Activated CD8-positive, alpha-beta T cell treated with anti-CD3 and anti-CD28 coated beads, Interleukin-2, amount 10 ng/mL, durations not matched to agents 7 days and 5 days (primary cell): ENCODE measurements around the gene SLC25A48. TPM values are rescaled to one million over a fixed set of nuclear protein-coding genes. Genes with fewer than 3 reads are reported as not detected.

Experiments
- ATAC-seq: fragments of 150-1000 bp; cut with Tn5 transposase; one replicate; pipeline ENCODE4 v1.10.0; 2021; ENCODE audit warnings: moderate library complexity
- CTCF ChIA-PET: fragments of 350-600 bp; sonication (Branson Sonifier 250); formaldehyde crosslinking; loops from one replicate; lab custom pipeline; 2021; ENCODE audit warnings: antibody characterized with exemption; lab: Charles Lee
- POLR2A ChIA-PET: fragments of 350-600 bp; sonication (Branson Sonifier 250); formaldehyde crosslinking; loops from one replicate; lab custom pipeline; 2021; ENCODE audit warnings: antibody characterized with exemption; lab: Charles Lee
- DNase-seq: peaks from one replicate; pipeline ENCODE4 v3.0.0-alpha.2; 2020
- H3K27ac Mint-ChIP-seq: one replicate; pipeline ENCODE4 v1.8.0; 2021; ENCODE audit warnings: mild to moderate bottlenecking, mixed read lengths
- H3K27me3 Mint-ChIP-seq: one replicate; pipeline ENCODE4 v1.8.0; 2021; ENCODE audit warnings: low read depth, mixed read lengths
- H3K36me3 Mint-ChIP-seq: one replicate; pipeline ENCODE4 v1.8.0; 2021; ENCODE audit warnings: low read depth, mixed read lengths
- H3K4me1 Mint-ChIP-seq: one replicate; pipeline ENCODE4 v1.8.0; 2021; ENCODE audit warnings: low read depth, mixed read lengths
- H3K4me3 Mint-ChIP-seq: one replicate; pipeline ENCODE4 v1.8.0; 2021; ENCODE audit warnings: mild to moderate bottlenecking, mixed read lengths
- H3K9me3 Mint-ChIP-seq: one replicate; pipeline ENCODE4 v1.8.0; 2022; ENCODE audit warnings: mixed read lengths; ENCODE audit not compliant: insufficient read depth
- total RNA-seq, 2 experiments: library from RNA; stranded (reverse); gene quantifications; one replicate each; pipeline ENCODE4 v1.2.3, GENCODE V29; 2021

Gene SLC25A48
- total RNA-seq, 2 experiments from 2014 or later = not detected

DNA sequence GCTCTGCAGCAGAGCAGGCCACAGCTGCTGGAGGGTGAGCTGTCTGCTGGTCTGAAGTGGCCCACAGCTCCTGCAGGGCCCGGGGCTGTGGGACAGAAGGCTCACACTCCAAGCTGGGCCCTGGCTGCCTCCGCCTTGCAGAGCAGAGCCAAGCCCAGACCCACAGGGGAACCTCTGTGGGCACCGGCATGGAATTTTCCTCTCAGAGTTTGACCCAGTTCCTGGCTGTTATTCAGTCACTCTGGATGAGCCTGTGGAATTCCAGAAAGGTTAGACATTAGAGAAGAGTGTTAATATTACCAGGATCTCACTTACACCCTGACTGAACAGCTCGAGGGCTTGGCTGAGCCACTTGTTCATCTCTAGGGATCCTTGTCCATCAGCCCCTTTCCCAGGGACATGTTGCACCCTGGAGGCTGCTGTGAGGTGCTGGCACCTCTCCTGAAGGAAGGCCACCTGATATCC, 43.7 kb downstream of the SLC25A48 start:
- DNase-seq (no peak), ATAC-seq (no peak)
- no peaks in the 10 kb centered on the region for H3K4me1 Mint-ChIP-seq
- no peak overlapping the region for H3K4me3 Mint-ChIP-seq
- H3K27ac Mint-ChIP-seq = no peak overlapping the region
- H3K27me3 Mint-ChIP-seq = peaks cover 4% of the 10 kb centered on the region
- no peaks in the 10 kb centered on the region for H3K36me3 Mint-ChIP-seq
- ChIA-PET CTCF (no interaction called here), POLR2A (no interaction called here)
- H3K9me3 Mint-ChIP-seq = no peaks in the 10 kb centered on the region

DNA sequence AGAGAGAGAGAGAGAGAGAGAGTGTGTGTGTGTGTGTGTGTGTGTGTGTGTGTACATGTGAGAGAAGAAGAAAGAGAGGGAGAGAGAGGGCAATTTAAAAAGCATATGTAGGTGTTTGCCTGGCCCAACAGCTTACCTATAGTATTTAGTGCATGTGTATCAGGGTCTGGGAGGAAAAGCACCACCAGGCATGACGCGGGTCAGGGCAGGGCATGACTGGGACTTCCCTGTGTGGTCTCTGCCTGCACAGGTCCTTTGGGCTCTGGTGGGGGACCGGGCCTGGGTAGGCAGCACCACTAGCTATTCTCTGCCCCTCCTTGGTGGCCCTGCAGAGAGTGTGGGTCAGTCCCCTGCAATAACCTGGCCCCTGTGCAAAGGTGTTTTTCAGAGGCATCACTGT, 45.1 kb downstream of the SLC25A48 start:
- ATAC-seq (no peak), DNase-seq (no peak)
- ChIA-PET CTCF (no interaction called here), POLR2A (no interaction called here)
- Mint-ChIP-seq H3K36me3 (no peaks in the 10 kb centered on the region), H3K9me3 (no peaks in the 10 kb centered on the region), H3K27me3 (peaks cover 4% of the 10 kb centered on the region), H3K4me1 (no peaks in the 10 kb centered on the region), H3K4me3 (no peak overlapping the region), H3K27ac (no peak overlapping the region)

DNA sequence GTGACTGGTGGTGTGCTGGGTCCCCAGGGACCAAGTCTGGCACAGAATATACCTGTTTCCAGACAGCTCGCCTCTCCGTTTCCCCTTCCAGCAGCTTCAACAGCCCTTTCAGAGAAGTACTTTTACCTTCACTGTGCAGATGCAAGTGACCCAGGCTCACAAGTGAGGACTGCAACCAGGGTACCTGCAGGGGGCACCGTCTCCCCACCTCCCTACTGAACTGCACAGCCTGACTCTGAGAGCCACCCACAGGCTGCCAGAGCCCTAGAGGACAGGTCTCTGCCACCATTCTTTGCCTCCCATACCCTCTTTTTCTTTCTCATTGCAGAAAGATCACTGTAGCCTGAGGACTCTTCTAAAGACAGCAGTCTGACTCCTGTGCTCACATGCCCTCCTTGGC, 45.8 kb downstream of the SLC25A48 start:
- ChIA-PET POLR2A (no interaction called here), CTCF (no interaction called here)
- Mint-ChIP-seq H3K36me3 (no peaks in the 10 kb centered on the region), H3K4me1 (no peaks in the 10 kb centered on the region), H3K9me3 (no peaks in the 10 kb centered on the region), H3K27me3 (peaks cover 9% of the 10 kb centered on the region), H3K4me3 (no peak overlapping the region), H3K27ac (no peak overlapping the region)
- ATAC-seq (no peak), DNase-seq (no peak)

DNA sequence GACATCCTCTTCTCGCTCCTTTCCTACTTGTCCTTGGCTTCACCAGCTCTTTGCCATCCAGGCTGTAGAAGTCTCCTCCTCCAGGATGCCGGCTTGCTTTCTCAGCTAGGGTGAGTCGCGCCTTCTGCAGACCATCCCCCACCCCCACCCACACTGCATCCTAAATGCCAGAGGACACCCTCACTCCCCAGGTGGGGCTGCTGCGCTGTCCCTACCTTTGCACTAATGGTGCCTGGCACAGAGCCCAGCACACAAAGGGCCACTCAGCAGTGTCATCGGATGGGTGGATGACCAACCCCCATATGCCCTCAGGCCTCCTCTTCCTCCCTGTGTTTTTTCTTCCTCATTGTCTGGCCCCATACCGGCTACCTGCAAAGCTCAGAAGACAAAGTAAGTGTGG, 46.3 kb downstream of the SLC25A48 start:
- no peaks in the 10 kb centered on the region for H3K9me3 Mint-ChIP-seq
- H3K4me1 Mint-ChIP-seq = no peaks in the 10 kb centered on the region
- no peak overlapping the region for H3K27ac Mint-ChIP-seq
- CTCF ChIA-PET = no interaction called here
- DNase-seq = no peak
- no peak overlapping the region for H3K4me3 Mint-ChIP-seq
- POLR2A ChIA-PET = no interaction called here
- no peaks in the 10 kb centered on the region for H3K36me3 Mint-ChIP-seq
- no peak for ATAC-seq
- H3K27me3 Mint-ChIP-seq = peaks cover 12% of the 10 kb centered on the region

DNA sequence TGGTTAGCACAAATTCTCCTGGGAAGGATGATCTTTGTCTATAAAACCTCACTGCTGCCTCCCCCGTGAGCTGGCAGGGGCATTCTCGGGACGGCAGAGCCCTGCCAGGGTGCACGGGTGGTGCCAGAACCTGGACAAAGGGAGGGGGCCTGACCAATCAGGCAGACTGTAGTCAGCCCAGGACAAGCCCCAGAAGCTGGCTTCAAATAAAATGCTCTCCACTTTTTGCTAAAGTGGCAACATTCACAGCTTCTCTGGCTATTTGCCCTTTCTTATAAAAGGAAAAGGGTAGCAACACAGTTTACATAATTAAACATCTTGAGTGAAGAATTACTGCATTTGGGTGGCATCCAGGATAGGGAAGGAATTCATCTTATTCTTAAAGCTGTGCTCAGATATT, 46.8 kb downstream of the SLC25A48 start:
- Mint-ChIP-seq H3K27ac (no peak overlapping the region), H3K36me3 (no peaks in the 10 kb centered on the region), H3K4me3 (no peak overlapping the region), H3K27me3 (peaks cover 12% of the 10 kb centered on the region), H3K4me1 (no peaks in the 10 kb centered on the region), H3K9me3 (no peaks in the 10 kb centered on the region)
- ChIA-PET CTCF (no interaction called here), POLR2A (no interaction called here)
- no peak for DNase-seq
- no peak for ATAC-seq

DNA sequence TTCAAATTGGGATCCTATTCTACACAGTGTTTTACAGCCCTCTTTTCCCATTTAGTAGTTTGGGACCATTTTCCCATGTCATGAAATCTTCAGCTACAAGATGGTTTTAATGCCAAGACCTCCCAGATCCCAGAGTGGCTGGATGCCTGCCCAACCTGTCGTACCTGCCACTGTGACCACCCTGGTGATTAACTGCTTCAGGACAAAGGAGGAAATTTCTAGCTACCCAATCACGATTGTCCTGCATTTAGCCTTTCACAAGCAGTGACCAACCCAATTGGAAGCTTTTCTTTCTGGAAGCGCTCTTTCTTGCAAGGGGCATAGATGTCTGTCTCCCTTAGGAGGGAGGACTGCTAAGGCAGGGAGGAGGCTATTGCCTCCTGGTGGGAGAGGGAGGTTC, 47.4 kb downstream of the SLC25A48 start:
- H3K27ac Mint-ChIP-seq = no peak overlapping the region
- DNase-seq (no peak), ATAC-seq (no peak)
- peaks cover 12% of the 10 kb centered on the region for H3K27me3 Mint-ChIP-seq
- CTCF ChIA-PET = no interaction called here
- POLR2A ChIA-PET = no interaction called here
- no peaks in the 10 kb centered on the region for H3K4me1 Mint-ChIP-seq
- H3K36me3 Mint-ChIP-seq = no peaks in the 10 kb centered on the region
- H3K4me3 Mint-ChIP-seq = no peak overlapping the region
- no peaks in the 10 kb centered on the region for H3K9me3 Mint-ChIP-seq

DNA sequence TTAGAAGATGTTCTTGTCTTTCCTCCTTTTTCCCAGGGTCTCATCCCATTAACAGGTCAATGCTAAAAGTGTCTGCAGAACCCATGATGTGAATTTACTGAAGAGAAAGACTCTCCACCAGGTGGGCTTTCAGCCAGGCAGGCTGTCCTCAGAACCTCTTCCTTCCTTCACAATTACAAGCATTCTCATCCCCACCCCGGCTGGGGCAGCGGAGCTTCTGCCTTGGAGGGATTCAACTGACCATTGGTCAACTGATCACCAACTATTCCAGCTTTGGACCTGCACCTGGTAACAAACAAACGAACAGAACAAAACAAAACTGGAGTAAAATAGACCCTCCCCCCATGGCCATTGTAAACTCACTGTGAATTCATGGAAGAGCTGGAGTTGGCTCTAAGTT, 48.6 kb downstream of the SLC25A48 start:
- Mint-ChIP-seq H3K4me3 (no peak overlapping the region), H3K4me1 (peaks cover 6% of the 10 kb centered on the region), H3K27ac (no peak overlapping the region), H3K36me3 (no peaks in the 10 kb centered on the region), H3K9me3 (no peaks in the 10 kb centered on the region), H3K27me3 (peaks cover 10% of the 10 kb centered on the region)
- ChIA-PET POLR2A (no interaction called here), CTCF (no interaction called here)
- DNase-seq (no peak), ATAC-seq (no peak)

DNA sequence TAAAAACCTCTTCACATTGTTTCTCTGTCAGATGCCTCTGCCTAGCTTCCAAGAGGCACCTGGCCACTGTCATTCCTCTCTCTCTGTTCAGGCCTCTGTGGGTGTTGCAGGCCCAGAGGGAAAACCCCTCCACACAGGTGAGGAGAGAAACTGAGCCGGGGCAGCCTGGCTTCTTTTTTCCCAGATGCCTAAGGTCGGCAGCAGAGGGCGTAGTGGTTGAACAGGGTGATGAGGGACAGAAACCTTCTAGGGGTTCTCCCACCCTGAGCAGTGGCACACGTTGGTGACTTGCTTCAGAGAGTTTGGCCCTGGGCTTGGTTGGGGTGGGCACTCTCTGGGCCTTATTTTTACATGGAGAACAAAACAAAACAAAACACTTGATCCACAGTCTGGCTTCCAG, 49.0 kb downstream of the SLC25A48 start:
- Mint-ChIP-seq H3K27me3 (peaks cover 10% of the 10 kb centered on the region), H3K4me1 (peaks cover 6% of the 10 kb centered on the region), H3K27ac (no peak overlapping the region), H3K9me3 (no peaks in the 10 kb centered on the region), H3K36me3 (no peaks in the 10 kb centered on the region), H3K4me3 (no peak overlapping the region)
- POLR2A ChIA-PET = no interaction called here
- ATAC-seq = no peak
- DNase-seq = no peak
- CTCF ChIA-PET = no interaction called here

DNA sequence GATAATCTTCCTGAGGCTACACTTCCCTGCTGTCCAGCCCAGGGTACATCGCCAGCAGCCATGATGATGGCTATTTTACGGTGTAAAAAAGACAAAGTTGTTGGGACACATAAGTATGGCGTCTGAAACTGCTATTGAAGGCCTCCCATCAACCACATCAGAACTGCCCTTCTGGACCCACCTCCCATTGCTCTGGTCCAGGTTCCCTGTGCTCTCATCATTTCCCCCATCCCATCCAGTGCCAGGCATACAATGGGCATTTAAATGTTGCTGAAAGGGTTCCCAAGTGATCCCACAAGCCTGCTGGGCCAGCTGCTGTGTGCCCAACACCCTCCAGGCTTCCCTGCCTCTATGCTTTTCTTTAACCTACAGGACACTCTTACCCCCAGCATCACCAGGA, 50.6 kb downstream of the SLC25A48 start:
- Mint-ChIP-seq H3K36me3 (no peaks in the 10 kb centered on the region), H3K4me3 (no peak overlapping the region), H3K27me3 (peaks cover 12% of the 10 kb centered on the region), H3K9me3 (no peaks in the 10 kb centered on the region), H3K4me1 (peaks cover 6% of the 10 kb centered on the region), H3K27ac (no peak overlapping the region)
- DNase-seq (no peak), ATAC-seq (no peak)
- ChIA-PET CTCF (no interaction called here), POLR2A (no interaction called here)

DNA sequence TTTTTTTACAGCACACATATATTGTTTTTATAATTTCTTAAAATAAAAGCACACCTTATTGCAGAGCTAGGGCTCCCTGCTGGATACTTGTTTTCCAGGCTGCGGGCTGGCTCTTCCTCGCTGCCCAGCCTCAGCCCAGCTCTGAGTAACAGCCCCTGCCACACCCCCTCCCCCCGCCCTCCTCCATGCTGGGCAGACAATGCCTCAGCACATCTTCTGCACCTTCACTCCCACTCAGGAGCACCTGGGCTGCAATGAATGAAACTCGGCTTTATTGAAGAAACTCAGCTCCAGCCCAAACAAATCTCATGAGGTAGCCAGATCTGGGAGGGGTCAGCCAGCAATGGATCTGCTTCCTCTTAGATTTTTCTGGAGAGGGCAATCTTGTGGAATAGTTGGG, 51.7 kb downstream of the SLC25A48 start:
- ATAC-seq (no peak), DNase-seq (no peak)
- H3K27me3 Mint-ChIP-seq = peaks cover 13% of the 10 kb centered on the region
- CTCF ChIA-PET = interaction anchor here (0.5 to 0.8 kb wide), 3 partner anchors 146 to 611 kb away, joined by 3 to 4 read pairs (median 3); no protein-coding TSS in a partner anchor
- H3K36me3 Mint-ChIP-seq = no peaks in the 10 kb centered on the region
- POLR2A ChIA-PET = no interaction called here
- no peak overlapping the region for H3K27ac Mint-ChIP-seq
- peaks cover 11% of the 10 kb centered on the region for H3K4me1 Mint-ChIP-seq
- H3K9me3 Mint-ChIP-seq = no peaks in the 10 kb centered on the region
- no peak overlapping the region for H3K4me3 Mint-ChIP-seq

DNA sequence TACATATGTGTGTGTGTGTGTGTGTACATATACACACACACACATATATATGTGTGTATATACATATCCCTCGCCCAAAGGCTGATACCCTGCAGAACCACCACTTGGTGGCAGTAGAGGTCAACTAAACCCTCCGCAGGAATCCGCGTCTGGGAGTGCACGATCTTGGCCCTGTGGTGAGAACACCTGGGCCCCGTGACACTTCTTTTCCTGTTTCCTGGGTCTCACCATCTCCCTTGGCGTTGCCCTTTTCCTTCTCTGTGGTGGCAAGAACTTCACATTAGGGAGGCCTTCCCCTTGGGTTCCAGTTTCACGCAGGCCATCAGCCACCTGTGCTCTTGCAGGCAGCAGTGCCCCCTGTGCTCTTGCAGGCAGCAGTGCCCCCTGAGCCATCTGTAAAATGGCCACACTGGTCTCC, 53.0 kb downstream of the SLC25A48 start:
- ChIA-PET POLR2A (no interaction called here), CTCF (no interaction called here)
- Mint-ChIP-seq H3K4me1 (peaks cover 11% of the 10 kb centered on the region), H3K9me3 (no peaks in the 10 kb centered on the region), H3K4me3 (peak overlapping the region; percentile 4), H3K27me3 (peaks cover 21% of the 10 kb centered on the region), H3K36me3 (no peaks in the 10 kb centered on the region), H3K27ac (no peak overlapping the region)
- DNase-seq (peak; percentile 78), ATAC-seq (peak; percentile 97)

DNA sequence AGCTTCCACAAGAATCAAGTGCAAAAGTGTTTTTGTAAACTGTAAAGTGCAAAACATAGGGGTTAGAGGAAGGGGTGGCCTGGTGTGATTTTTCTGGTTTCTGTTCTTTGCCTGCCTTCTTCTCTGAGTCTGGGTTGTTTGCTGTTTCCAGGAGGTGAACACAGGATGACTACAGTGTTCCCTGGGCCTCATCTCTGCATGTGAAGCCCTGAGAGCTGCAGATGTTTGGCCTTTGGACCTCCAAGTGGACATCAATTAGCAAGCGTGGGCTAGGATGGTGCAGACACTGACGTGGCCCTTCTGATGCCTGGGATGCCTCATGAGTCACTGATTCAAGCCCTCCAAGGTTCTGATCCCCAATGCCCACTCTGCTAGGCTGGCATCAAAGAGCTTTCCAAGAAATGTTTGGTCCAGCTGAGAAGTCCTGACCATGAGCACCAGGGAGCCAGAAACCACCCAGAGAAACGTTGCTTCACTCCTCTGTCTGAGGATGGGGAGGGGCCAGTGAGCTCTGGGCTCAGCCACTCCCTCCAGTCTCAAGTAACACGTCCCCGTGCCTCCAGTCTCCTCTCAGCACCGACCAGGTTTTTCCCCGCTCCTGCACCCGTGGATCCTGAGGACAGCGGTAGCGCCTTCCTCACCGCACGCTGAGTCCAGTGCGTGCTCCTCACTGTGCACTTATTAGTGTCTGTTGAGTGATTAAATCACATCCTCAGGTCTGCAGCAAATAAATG, 53.6 kb downstream of the SLC25A48 start:
- H3K4me1 Mint-ChIP-seq = peaks cover 11% of the 10 kb centered on the region
- H3K27me3 Mint-ChIP-seq = peaks cover 21% of the 10 kb centered on the region
- H3K27ac Mint-ChIP-seq = no peak overlapping the region
- no peaks in the 10 kb centered on the region for H3K9me3 Mint-ChIP-seq
- no peak for DNase-seq
- H3K36me3 Mint-ChIP-seq = no peaks in the 10 kb centered on the region
- CTCF ChIA-PET = interaction anchor here (0.7 to 1.0 kb wide), 2 partner anchors 17 to 324 kb away, joined by 3 read pairs; no protein-coding TSS in a partner anchor
- POLR2A ChIA-PET = no interaction called here
- no peak overlapping the region for H3K4me3 Mint-ChIP-seq
- peak; percentile 4 for ATAC-seq
